ENCODE results near the gene MADD. TPM values are rescaled to one million over a fixed set of nuclear protein-coding genes. Genes with fewer than 3 reads are reported as not detected.

MADD gene
- total and polyA plus RNA-seq, 10 of the 15 experiments (the other 5 are each of a cell fraction or from before 2014, with no cell fraction given), result 0.47 to 35.4 (median 17.6) TPM

GRCh38 chr11:47379317-47379716, 109.4 kb downstream of the MADD start:
- ChIA-PET CTCF (interaction anchor here (0.6 to 4.1 kb wide), 6 partner anchors 12 to 992 kb away, joined by 3 to 20 read pairs (median 8); partner anchors contain the start of gene SLC39A13), SMC1A (ENCODE audit: uncharacterized antibody, unreplicated experiment) (interaction anchor here (1.2 to 3.7 kb wide), 4 partner anchors 9 to 28 kb away, joined by 4 to 36 read pairs (median 13); no protein-coding TSS in a partner anchor), POLR2A (interaction anchor here (0.6 to 5.0 kb wide), 5 partner anchors 12 to 785 kb away, joined by 3 to 94 read pairs (median 4); no protein-coding TSS in a partner anchor), RAD21 (ENCODE audit: unreplicated experiment) (interaction anchor here (0.5 to 3.4 kb wide), 5 partner anchors 11 to 36 kb away, joined by 3 to 31 read pairs (median 5); no protein-coding TSS in a partner anchor)
- 98% methylated on average over 2 of the region's 2 CpGs for WGBS (ENCODE audit: insufficient coverage, insufficient replicate concordance, low lambda C conversion rate, missing lambda C conversion rate)
- TF ChIP-seq PBX3 (IDR thresholded peaks at IDR 0.05; ENCODE audit: insufficient replicate concordance, low read depth, low read length) (no peak), RFX5 (IDR thresholded peaks at IDR 0.05; ENCODE audit: low read depth, low read length) (no peak), MLLT1 (IDR thresholded peaks at IDR 0.05) (peak; percentile 66; the same call in 1 of the 2 replicates), TCF3 (IDR thresholded peaks at IDR 0.05; ENCODE audit: borderline replicate concordance, insufficient read depth, low read depth, low read length) (no peak), CREB1 (IDR thresholded peaks at IDR 0.05; ENCODE audit: low read depth) (no peak), MYB (IDR thresholded peaks at IDR 0.05; ENCODE audit: borderline replicate concordance, low read depth, low read length) (no peak), CREM (IDR thresholded peaks at IDR 0.05; ENCODE audit: low read depth) (no peak), HDGF (IDR thresholded peaks at IDR 0.05) (peak; percentile 82)
- FAIRE-seq (no peak), DNase-seq (ENCODE audit: low read depth, low spot score) (no peak), ATAC-seq (no peak)
- H3K9ac ChIP-seq (ENCODE audit: control insufficient read depth, insufficient read depth, low read length), result peak overlapping the region; percentile 85; the same call in 1 of the 2 replicates
- peak overlapping the region; percentile 89 for H3K4me2 ChIP-seq (ENCODE audit: control insufficient read depth, insufficient read depth)
- H3K27ac ChIP-seq (ENCODE audit: control insufficient read depth, insufficient read depth), result peak overlapping the region; percentile 93
- H3K4me1 ChIP-seq (ENCODE audit: control insufficient read depth, insufficient read depth, low read length), result peaks cover 19% of the 10 kb centered on the region
- H3K9me3 ChIP-seq (replicated peaks; ENCODE audit: control insufficient read depth, insufficient read depth, low read length), result no peaks in the 10 kb centered on the region
- H2AFZ ChIP-seq (ENCODE audit: control insufficient read depth, low read depth, low read length), result no peak overlapping the region
- H3K27me3 ChIP-seq (replicated peaks in 1 of 2; ENCODE audit: control insufficient read depth in 2 of 2, insufficient read depth in 2 of 2, low read length in 1 of 2), result no peaks in the 10 kb centered on the region
- intact Hi-C loops (cut with micrococcal nuclease; ENCODE audit: unreplicated experiment) (loop anchor here (5.0 to 10.0 kb wide), 3 partner anchors 73 to 475 kb away; partner anchors contain the start of gene FNBP4), in situ Hi-C loops (cut with MboI) (no loop called here)
- BruUV-seq (replicated peaks), result no TSS peak
- peaks cover 2 to 3% of the 10 kb centered on the region in 2 experiments; a peak in 3 of 4 replicates for H3K36me3 ChIP-seq (ENCODE audit: control insufficient read depth in 2 of 2, insufficient read depth in 2 of 2, low read length in 1 of 2)
- H3K79me2 ChIP-seq (ENCODE audit: control insufficient read depth, insufficient read depth, low read length), result peaks cover 36% of the 10 kb centered on the region
- no peak overlapping the region for H3K4me3 ChIP-seq
- no peaks in the 10 kb centered on the region for H4K20me1 ChIP-seq (ENCODE audit: control insufficient read depth, insufficient read depth)

Other genes with a start within 250 kb of the MADD start
Only the 7 nearest of the 10 such genes appear.
- gene ARFGAP2, start 93.3 kb upstream of the MADD start, total RNA-seq (2014; rRNA removed), result 77.6 and 82.8 TPM in 2 replicates
- 59.7 and 64.4 TPM in 2 replicates for gene ARFGAP2, start 93.3 kb upstream of the MADD start, total RNA-seq (2014; rRNA removed; fragmentation: Illumina TruSeq; extraction: Trizol)
- 75.7 and 79.0 TPM in 2 replicates for gene ARFGAP2, start 93.3 kb upstream of the MADD start, total RNA-seq (2021)
- gene ARFGAP2, start 93.3 kb upstream of the MADD start, polyA plus RNA-seq (2011; rRNA removed), result 45.9 and 59.3 TPM in 2 replicates
- 64.5 and 100 TPM in 2 replicates for gene ARFGAP2, start 93.3 kb upstream of the MADD start, polyA plus RNA-seq (2014; fragmentation: Illumina TruSeq; extraction: Trizol)
- gene ARFGAP2, start 93.3 kb upstream of the MADD start, polyA plus RNA-seq (2014; fragmentation: Nextera tagmentation; extraction: Ambion mirVana), result 10 to 100 TPM; 20.9 to 25.0 TPM
- gene ARFGAP2, start 93.3 kb upstream of the MADD start, polyA plus RNA-seq (2014; rRNA removed), result 72.8 and 75.4 TPM in 2 replicates
- 10 to 100 TPM; 79.2 to 91.4 TPM for gene ARFGAP2, start 93.3 kb upstream of the MADD start, polyA plus RNA-seq (2016; fragmentation: Nextera tagmentation; extraction: Ambion mirVana)
- 0.23 and 0.60 TPM in 2 replicates for gene PACSIN3, start 83.7 kb upstream of the MADD start, total RNA-seq (2014; rRNA removed)
- 0.22 and 0.55 TPM in 2 replicates for gene PACSIN3, start 83.7 kb upstream of the MADD start, total RNA-seq (2014; rRNA removed; fragmentation: Illumina TruSeq; extraction: Trizol)
- gene PACSIN3, start 83.7 kb upstream of the MADD start, total RNA-seq (2021), result 0.43 and 0.82 TPM in 2 replicates
- gene PACSIN3, start 83.7 kb upstream of the MADD start, polyA plus RNA-seq (2011; rRNA removed), result 0.12 and 0.16 TPM in 2 replicates
- 0.18 TPM in 1 of 2 replicates, not detected in the other for gene PACSIN3, start 83.7 kb upstream of the MADD start, polyA plus RNA-seq (2014; fragmentation: Illumina TruSeq; extraction: Trizol)
- gene PACSIN3, start 83.7 kb upstream of the MADD start, polyA plus RNA-seq (2014; fragmentation: Nextera tagmentation; extraction: Ambion mirVana), result under 1 TPM in 1 of 2 experiments, not detected in 1; 0.05 TPM
- gene PACSIN3, start 83.7 kb upstream of the MADD start, polyA plus RNA-seq (2014; rRNA removed), result 0.38 and 0.60 TPM in 2 replicates
- gene PACSIN3, start 83.7 kb upstream of the MADD start, polyA plus RNA-seq (2016; fragmentation: Nextera tagmentation; extraction: Ambion mirVana), result under 1 TPM; 0.09 to 0.55 TPM
- 114 and 121 TPM in 2 replicates for gene DDB2, start 55.2 kb upstream of the MADD start, total RNA-seq (2014; rRNA removed)
- 109 and 112 TPM in 2 replicates for gene DDB2, start 55.2 kb upstream of the MADD start, total RNA-seq (2014; rRNA removed; fragmentation: Illumina TruSeq; extraction: Trizol)
- 105 and 116 TPM in 2 replicates for gene DDB2, start 55.2 kb upstream of the MADD start, total RNA-seq (2021)
- gene DDB2, start 55.2 kb upstream of the MADD start, polyA plus RNA-seq (2011; rRNA removed), result 168 and 187 TPM in 2 replicates
- 110 and 118 TPM in 2 replicates for gene DDB2, start 55.2 kb upstream of the MADD start, polyA plus RNA-seq (2014; fragmentation: Illumina TruSeq; extraction: Trizol)
- 100 to 1,000 TPM in 1 of 2 experiments, 10 to 100 TPM in 1; 94.2 to 127 TPM for gene DDB2, start 55.2 kb upstream of the MADD start, polyA plus RNA-seq (2014; fragmentation: Nextera tagmentation; extraction: Ambion mirVana)
- gene DDB2, start 55.2 kb upstream of the MADD start, polyA plus RNA-seq (2014; rRNA removed), result 134 and 151 TPM in 2 replicates
- 100 to 1,000 TPM; 155 to 157 TPM for gene DDB2, start 55.2 kb upstream of the MADD start, polyA plus RNA-seq (2016; fragmentation: Nextera tagmentation; extraction: Ambion mirVana)
- 7.2 and 10.6 TPM in 2 replicates for gene ACP2, start 21.3 kb upstream of the MADD start, total RNA-seq (2014; rRNA removed)
- 5.0 and 5.6 TPM in 2 replicates for gene ACP2, start 21.3 kb upstream of the MADD start, total RNA-seq (2014; rRNA removed; fragmentation: Illumina TruSeq; extraction: Trizol)
- 9.6 and 10.3 TPM in 2 replicates for gene ACP2, start 21.3 kb upstream of the MADD start, total RNA-seq (2021)
- 3.4 and 8.0 TPM in 2 replicates for gene ACP2, start 21.3 kb upstream of the MADD start, polyA plus RNA-seq (2011; rRNA removed)
- 3.2 and 6.0 TPM in 2 replicates for gene ACP2, start 21.3 kb upstream of the MADD start, polyA plus RNA-seq (2014; fragmentation: Illumina TruSeq; extraction: Trizol)
- gene ACP2, start 21.3 kb upstream of the MADD start, polyA plus RNA-seq (2014; fragmentation: Nextera tagmentation; extraction: Ambion mirVana), result 1 to 10 TPM in 1 of 2 experiments, under 1 TPM in 1; 0.98 to 1.1 TPM
- gene ACP2, start 21.3 kb upstream of the MADD start, polyA plus RNA-seq (2014; rRNA removed), result 11.7 and 14.3 TPM in 2 replicates
- gene ACP2, start 21.3 kb upstream of the MADD start, polyA plus RNA-seq (2016; fragmentation: Nextera tagmentation; extraction: Ambion mirVana), result 1 to 10 TPM; 6.9 to 7.9 TPM
- gene NR1H3, start 12.1 kb upstream of the MADD start, total RNA-seq (2014; rRNA removed), result 3.8 and 4.3 TPM in 2 replicates
- gene NR1H3, start 12.1 kb upstream of the MADD start, total RNA-seq (2014; rRNA removed; fragmentation: Illumina TruSeq; extraction: Trizol), result 2.9 and 3.4 TPM in 2 replicates
- gene NR1H3, start 12.1 kb upstream of the MADD start, total RNA-seq (2021), result 5.2 TPM in 2 replicates
- gene NR1H3, start 12.1 kb upstream of the MADD start, polyA plus RNA-seq (2011; rRNA removed), result 4.1 and 6.2 TPM in 2 replicates
- gene NR1H3, start 12.1 kb upstream of the MADD start, polyA plus RNA-seq (2014; fragmentation: Illumina TruSeq; extraction: Trizol), result 0.27 and 2.6 TPM in 2 replicates
- gene NR1H3, start 12.1 kb upstream of the MADD start, polyA plus RNA-seq (2014; fragmentation: Nextera tagmentation; extraction: Ambion mirVana), result 1 to 10 TPM; 3.5 to 4.4 TPM
- gene NR1H3, start 12.1 kb upstream of the MADD start, polyA plus RNA-seq (2014; rRNA removed), result 4.7 and 4.8 TPM in 2 replicates
- 1 to 10 TPM; 5.5 to 8.9 TPM for gene NR1H3, start 12.1 kb upstream of the MADD start, polyA plus RNA-seq (2016; fragmentation: Nextera tagmentation; extraction: Ambion mirVana)
- gene MYBPC3, start 82.6 kb downstream of the MADD start, total RNA-seq (2014; rRNA removed), result 0.05 TPM in 1 of 2 replicates, not detected in the other
- gene MYBPC3, start 82.6 kb downstream of the MADD start, total RNA-seq (2014; rRNA removed; fragmentation: Illumina TruSeq; extraction: Trizol), result not detected in 2 replicates
- gene MYBPC3, start 82.6 kb downstream of the MADD start, total RNA-seq (2021), result not detected in 2 replicates
- 0.03 TPM in 1 of 2 replicates, not detected in the other for gene MYBPC3, start 82.6 kb downstream of the MADD start, polyA plus RNA-seq (2011; rRNA removed)
- gene MYBPC3, start 82.6 kb downstream of the MADD start, polyA plus RNA-seq (2014; fragmentation: Illumina TruSeq; extraction: Trizol), result 0.03 TPM in 1 of 2 replicates, not detected in the other
- not detected for gene MYBPC3, start 82.6 kb downstream of the MADD start, polyA plus RNA-seq (2014; fragmentation: Nextera tagmentation; extraction: Ambion mirVana)
- gene MYBPC3, start 82.6 kb downstream of the MADD start, polyA plus RNA-seq (2014; rRNA removed), result 0.06 TPM in 1 of 2 replicates, not detected in the other
- gene MYBPC3, start 82.6 kb downstream of the MADD start, polyA plus RNA-seq (2016; fragmentation: Nextera tagmentation; extraction: Ambion mirVana), result under 1 TPM in 1 of 2 experiments, not detected in 1; 0.08 TPM
- gene SPI1, start 108.4 kb downstream of the MADD start, total RNA-seq (2014; rRNA removed), result 19.9 and 25.9 TPM in 2 replicates
- 5.9 and 6.5 TPM in 2 replicates for gene SPI1, start 108.4 kb downstream of the MADD start, total RNA-seq (2014; rRNA removed; fragmentation: Illumina TruSeq; extraction: Trizol)
- gene SPI1, start 108.4 kb downstream of the MADD start, total RNA-seq (2021), result 29.5 and 31.1 TPM in 2 replicates
- 3.6 and 10.2 TPM in 2 replicates for gene SPI1, start 108.4 kb downstream of the MADD start, polyA plus RNA-seq (2011; rRNA removed)
- 1.3 and 8.8 TPM in 2 replicates for gene SPI1, start 108.4 kb downstream of the MADD start, polyA plus RNA-seq (2014; fragmentation: Illumina TruSeq; extraction: Trizol)
- under 1 TPM; 0.05 to 0.08 TPM for gene SPI1, start 108.4 kb downstream of the MADD start, polyA plus RNA-seq (2014; fragmentation: Nextera tagmentation; extraction: Ambion mirVana)
- 24.5 and 30.2 TPM in 2 replicates for gene SPI1, start 108.4 kb downstream of the MADD start, polyA plus RNA-seq (2014; rRNA removed)
- gene SPI1, start 108.4 kb downstream of the MADD start, polyA plus RNA-seq (2016; fragmentation: Nextera tagmentation; extraction: Ambion mirVana), result 10 to 100 TPM in 1 of 2 experiments, 1 to 10 TPM in 1; 9.2 to 15.0 TPM

Measured in GM12878 (cell line).